Fibroblast of lung (primary cell): Measurements from ENCODE around the gene HOXA11. TPM values are rescaled to one million over a fixed set of nuclear protein-coding genes. Genes with fewer than 3 reads are reported as not detected.

ENCODE experiments used
- DNase-seq, 2 donors: peaks; one replicate each; pipeline versions ENCODE4 v3.0.0 to v3.0.0-alpha.2; 2010; ENCODE audit warnings: low read depth in 2 of 2
- H2AFZ ChIP-seq: 2 replicates; pipeline ENCODE4 v1.5.1; 2012; ENCODE audit warnings: low read length, control low read depth, inconsistent platforms
- H3K27ac ChIP-seq: 2 replicates; pipeline ENCODE4 v1.5.1; 2011; ENCODE audit warnings: low read length, control low read depth; ENCODE audit not compliant: insufficient read depth
- H3K27me3 ChIP-seq: 2 replicates; pipeline ENCODE4 v1.5.1; 2011; ENCODE audit warnings: mild to moderate bottlenecking, low read length; ENCODE audit not compliant: control insufficient read depth, insufficient read depth
- H3K36me3 ChIP-seq: 2 replicates; pipeline ENCODE4 v1.5.1; 2011; ENCODE audit warnings: low read length; ENCODE audit not compliant: control insufficient read depth, insufficient read depth
- H3K4me1 ChIP-seq: 2 replicates; pipeline ENCODE4 v1.5.1; 2011; ENCODE audit warnings: low read length; ENCODE audit not compliant: control insufficient read depth, insufficient read depth; ENCODE audit errors: extremely low read depth
- H3K4me2 ChIP-seq: 2 replicates; pipeline ENCODE4 v1.5.1; 2011; ENCODE audit warnings: low read length, control low read depth; ENCODE audit not compliant: insufficient read depth; ENCODE audit errors: extremely low read depth
- H3K4me3 ChIP-seq, 4 experiments: fragments of 200-600 bp in 1 of 4; sonication (generic) in 1 of 4; replicated peaks in 1 of 4; 2 replicates each; pipeline ENCODE4 v1.5.1; 2011 to 2016; ENCODE audit warnings: low read length in 4 of 4, low read depth in 3 of 4, mild to moderate bottlenecking in 3 of 4, control low read depth in 2 of 4, inconsistent platforms in 1 of 4, mixed read lengths in 1 of 4; ENCODE audit not compliant: insufficient read depth in 1 of 4; ENCODE audit errors: control extremely low read depth in 1 of 4
- H3K79me2 ChIP-seq: 2 replicates; pipeline ENCODE4 v1.5.1; 2012; ENCODE audit warnings: mild to moderate bottlenecking, low read length, inconsistent platforms; ENCODE audit not compliant: control insufficient read depth, insufficient read depth
- H3K9ac ChIP-seq: 2 replicates; pipeline ENCODE4 v1.5.1; 2011; ENCODE audit warnings: mild to moderate bottlenecking, low read length, control low read depth; ENCODE audit not compliant: insufficient read depth
- H3K9me3 ChIP-seq: 2 replicates; pipeline ENCODE4 v1.5.1; 2012; ENCODE audit warnings: low read depth, low read length; ENCODE audit not compliant: control insufficient read depth, insufficient read depth
- H4K20me1 ChIP-seq: 2 replicates; pipeline ENCODE4 v1.5.1; 2011; ENCODE audit warnings: low read length; ENCODE audit not compliant: control insufficient read depth, insufficient read depth; ENCODE audit errors: extremely low read depth
- EZH2 ChIP-seq: IDR thresholded peaks from 2 replicates; pipeline ENCODE4 v1.5.1; 2012; ENCODE audit warnings: low read length, control low read depth, mild to moderate bottlenecking; ENCODE audit errors: missing control alignments
- polyA plus RNA-seq, 2 donors: library from polyadenylated mRNA; depleted of rRNA in 1 of 2; stranded (reverse) in 1 of 2; unstranded in 1 of 2; fragments of >200 nt; gene quantifications; 2 replicates each; pipeline ENCODE4 v1.2.1, GENCODE V29; 2011 to 2012; ENCODE audit warnings: missing spikeins in 1 of 2
- total RNA-seq: library from RNA; depleted of rRNA; stranded (reverse); fragments of >200 nt; gene quantifications from 2 replicates; pipeline ENCODE4 v1.2.1, GENCODE V29; 2014
- TF ChIP-seq, protein P1 (sequence below), 2 donors: IDR thresholded peaks in 1 of 2; conservative IDR thresholded peaks in 1 of 2; 1 replicate in 1 of 2; 2 replicates in 1 of 2; pipeline ENCODE4 v1.5.1; 2011 to 2012; ENCODE audit warnings: low read length in 2 of 2, control low read depth in 1 of 2, inconsistent platforms in 1 of 2, low read depth in 1 of 2, mild to moderate bottlenecking in 1 of 2

The HOXA11 gene
- total and polyA plus RNA-seq, 2 donors (not counting 1 experiment from before 2014, with no cell fraction given), result 0.18 TPM; not detected in 1

DNA sequence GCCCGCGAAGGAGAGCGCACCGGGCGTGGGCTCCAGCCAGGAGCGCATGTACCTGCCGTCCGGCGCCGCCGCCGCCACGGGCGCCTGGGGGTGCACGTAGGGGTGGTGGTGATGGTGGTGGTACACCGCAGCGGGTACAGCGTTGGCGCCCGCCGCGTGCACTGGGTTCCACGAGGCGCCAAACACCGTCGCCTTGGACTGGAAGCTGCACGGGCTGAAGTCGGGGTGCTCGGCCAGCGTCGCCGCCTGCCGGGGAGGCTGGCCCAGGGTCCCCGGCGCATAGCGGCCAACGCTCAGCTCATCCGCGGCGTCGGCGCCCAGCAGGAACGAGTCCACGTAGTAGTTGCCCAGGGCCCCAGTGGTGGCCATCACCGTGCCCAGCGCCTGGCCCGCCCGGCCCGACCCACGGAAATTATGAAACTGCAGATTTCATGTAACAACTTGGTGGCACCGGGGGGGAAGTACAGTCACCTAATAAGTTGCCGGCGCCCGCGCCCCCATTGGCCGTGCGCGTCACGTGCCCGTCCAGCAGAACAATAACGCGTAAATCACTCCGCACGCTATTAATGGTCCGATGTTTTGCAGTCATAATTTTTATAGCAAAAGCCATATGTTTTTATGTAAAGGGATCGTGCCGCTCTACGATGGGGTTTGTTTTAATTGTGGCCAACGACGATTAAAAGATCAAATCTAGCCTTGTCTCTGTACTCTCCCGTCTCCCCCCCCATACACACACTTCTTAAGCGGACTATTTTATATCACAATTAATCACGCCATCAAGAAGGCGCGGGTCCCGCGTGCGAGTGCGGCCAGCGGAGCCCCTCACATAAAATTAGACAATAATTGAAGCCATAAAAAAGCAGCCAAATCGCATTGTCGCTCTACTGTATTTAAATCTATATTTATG lies 19.7 kb downstream of the HOXA11 start, which contains the start of gene HOXA9:
Gene HOXA9 (minus strand): TSS at position 449 of the 907 bp plus-strand sequence. CDS start 80 bp downstream, at position 369.
- H3K79me2 ChIP-seq, result no peaks in the 10 kb centered on the region
- H3K9me3 ChIP-seq, result no peaks in the 10 kb centered on the region
- H3K36me3 ChIP-seq, result no peaks in the 10 kb centered on the region
- H3K4me1 ChIP-seq, result no peaks in the 10 kb centered on the region
- no peak within 1 kb of the TSS for H3K9ac ChIP-seq
- TF ChIP-seq, protein P1, sequence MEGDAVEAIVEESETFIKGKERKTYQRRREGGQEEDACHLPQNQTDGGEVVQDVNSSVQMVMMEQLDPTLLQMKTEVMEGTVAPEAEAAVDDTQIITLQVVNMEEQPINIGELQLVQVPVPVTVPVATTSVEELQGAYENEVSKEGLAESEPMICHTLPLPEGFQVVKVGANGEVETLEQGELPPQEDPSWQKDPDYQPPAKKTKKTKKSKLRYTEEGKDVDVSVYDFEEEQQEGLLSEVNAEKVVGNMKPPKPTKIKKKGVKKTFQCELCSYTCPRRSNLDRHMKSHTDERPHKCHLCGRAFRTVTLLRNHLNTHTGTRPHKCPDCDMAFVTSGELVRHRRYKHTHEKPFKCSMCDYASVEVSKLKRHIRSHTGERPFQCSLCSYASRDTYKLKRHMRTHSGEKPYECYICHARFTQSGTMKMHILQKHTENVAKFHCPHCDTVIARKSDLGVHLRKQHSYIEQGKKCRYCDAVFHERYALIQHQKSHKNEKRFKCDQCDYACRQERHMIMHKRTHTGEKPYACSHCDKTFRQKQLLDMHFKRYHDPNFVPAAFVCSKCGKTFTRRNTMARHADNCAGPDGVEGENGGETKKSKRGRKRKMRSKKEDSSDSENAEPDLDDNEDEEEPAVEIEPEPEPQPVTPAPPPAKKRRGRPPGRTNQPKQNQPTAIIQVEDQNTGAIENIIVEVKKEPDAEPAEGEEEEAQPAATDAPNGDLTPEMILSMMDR (conservative IDR thresholded peaks at IDR 0.05 in 1 of 2, IDR thresholded peaks at IDR 0.05 in 1 of 2; ENCODE audit: low read depth in 1 of 2, low read length in 2 of 2), result no peak
- TF ChIP-seq EZH2, result peak; percentile 97
- H3K27me3 ChIP-seq, result peaks cover 68% of the 10 kb centered on the region
- no peak within 1 kb of the TSS for H3K4me2 ChIP-seq
- H3K27ac ChIP-seq, result no peak within 1 kb of the TSS
- H4K20me1 ChIP-seq, result no peaks in the 10 kb centered on the region
- no peak within 1 kb of the TSS for H2AFZ ChIP-seq
- DNase-seq, result peak in 1 of 2 donors; percentile 75
- H3K4me3 ChIP-seq, result peak within 1 kb of the TSS in 1 of 4 experiments; percentile 40

DNA sequence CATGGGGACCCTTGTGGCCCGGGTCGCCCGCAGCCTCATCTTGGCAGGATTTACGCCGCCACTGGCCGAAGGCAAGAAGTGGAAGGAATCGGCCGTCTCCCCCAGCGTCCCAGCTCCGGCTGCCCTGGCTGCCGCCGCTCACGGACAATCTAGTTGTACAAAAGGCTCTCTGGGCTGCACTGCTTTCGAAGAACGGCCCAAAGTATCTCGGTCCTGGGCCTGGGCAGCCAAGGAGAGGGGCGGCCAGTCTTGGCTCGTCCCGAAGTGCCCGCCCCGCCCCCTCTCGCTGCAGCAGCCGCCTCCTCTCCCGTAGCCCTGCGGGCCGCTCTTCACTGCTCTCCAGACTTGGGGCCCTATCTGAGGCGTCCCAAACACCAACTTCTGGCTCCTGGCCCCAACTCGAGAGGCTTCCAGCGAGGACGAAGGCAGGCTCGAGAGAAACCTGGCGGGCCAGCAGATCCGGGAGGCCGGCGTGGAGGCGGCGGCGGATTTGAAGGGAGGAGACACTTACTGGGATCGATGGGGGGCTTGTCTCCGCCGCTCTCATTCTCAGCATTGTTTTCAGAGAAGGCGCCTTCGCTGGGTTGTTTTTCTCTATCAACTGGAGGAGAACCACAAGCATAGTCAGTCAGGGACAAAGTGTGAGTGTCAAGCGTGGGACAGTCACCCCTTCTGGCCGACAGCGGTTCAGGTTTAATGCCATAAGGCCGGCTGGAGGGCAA lies 20.5 kb downstream of the HOXA11 start:
- no peaks in the 10 kb centered on the region for H3K79me2 ChIP-seq
- H3K9me3 ChIP-seq, result no peaks in the 10 kb centered on the region
- no peaks in the 10 kb centered on the region for H3K4me1 ChIP-seq
- TF ChIP-seq, protein P1 (conservative IDR thresholded peaks at IDR 0.05 in 1 of 2, IDR thresholded peaks at IDR 0.05 in 1 of 2; ENCODE audit: low read depth in 1 of 2, low read length in 2 of 2), result no peak
- no peak for TF ChIP-seq EZH2
- no peaks in the 10 kb centered on the region for H4K20me1 ChIP-seq
- no peak overlapping the region for H3K4me2 ChIP-seq
- no peak overlapping the region for H3K4me3 ChIP-seq
- H3K36me3 ChIP-seq, result no peaks in the 10 kb centered on the region
- H3K27ac ChIP-seq, result no peak overlapping the region
- no peak overlapping the region for H3K9ac ChIP-seq
- H3K27me3 ChIP-seq, result peaks cover 61% of the 10 kb centered on the region
- DNase-seq, result no peak
- H2AFZ ChIP-seq, result no peak overlapping the region

DNA sequence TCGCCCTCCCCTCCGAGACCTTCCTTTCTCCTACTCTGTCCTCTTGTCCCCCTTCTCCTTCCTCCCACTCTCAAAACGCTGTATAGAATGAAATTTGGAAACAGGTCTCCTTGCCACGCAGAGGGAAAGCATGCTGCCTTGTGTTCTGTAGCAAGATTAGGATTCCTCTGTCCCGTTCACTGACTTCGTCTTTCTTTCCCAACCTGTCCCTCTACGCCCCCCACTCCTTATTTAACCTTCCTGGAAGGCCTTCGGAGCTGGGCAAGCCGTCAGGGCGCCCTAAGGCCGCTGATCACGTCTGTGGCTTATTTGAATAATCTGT lies 21.0 kb downstream of the HOXA11 start:
- Histone ChIP-seq H2AFZ (no peak overlapping the region), H3K27me3 (peaks cover 56% of the 10 kb centered on the region), H3K9ac (no peak overlapping the region), H3K4me1 (no peaks in the 10 kb centered on the region), H3K36me3 (no peaks in the 10 kb centered on the region), H3K4me3 (no peak overlapping the region), H3K27ac (no peak overlapping the region), H3K9me3 (no peaks in the 10 kb centered on the region), H4K20me1 (no peaks in the 10 kb centered on the region), H3K4me2 (no peak overlapping the region), H3K79me2 (no peaks in the 10 kb centered on the region)
- TF ChIP-seq EZH2, result peak; percentile 38
- TF ChIP-seq, protein P1 (conservative IDR thresholded peaks at IDR 0.05 in 1 of 2, IDR thresholded peaks at IDR 0.05 in 1 of 2; ENCODE audit: low read depth in 1 of 2, low read length in 2 of 2), result no peak
- DNase-seq, result no peak
